DMS153 treated with DMSO at 0.1 percent for 48 hours (cell line): Measurements from ENCODE around the gene NEK10.

Source experiments
- DNase-seq: peaks from one replicate; lab custom pipeline; 2025; ENCODE audit not compliant: unreplicated experiment; lab: John Stamatoyannopoulos, UW

NEK10 gene

GRCh38 chr3:27176256-27176655 is 192.9 kb downstream of the NEK10 start:
- DNase-seq = no peak

DNA sequence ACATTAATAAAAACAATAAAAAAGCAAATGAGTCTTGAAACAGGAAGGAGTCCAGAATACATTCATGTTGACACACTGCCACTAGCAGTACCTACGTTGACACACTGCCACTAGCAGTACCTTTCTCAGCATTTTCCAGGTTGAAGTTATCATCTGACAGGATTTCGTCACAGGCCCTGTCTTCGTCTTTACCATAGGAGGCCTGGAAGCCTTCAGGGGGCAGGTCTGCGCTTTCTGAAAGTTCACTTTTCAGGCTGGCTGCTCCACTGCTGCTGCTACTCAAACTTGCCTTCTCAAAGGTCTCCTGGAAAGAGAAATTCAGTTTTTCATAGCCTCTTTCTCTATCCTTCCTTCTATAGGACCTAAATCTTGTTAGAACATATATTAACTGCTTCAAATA is 194.7 kb downstream of the NEK10 start:
- no peak for DNase-seq

- DNase-seq = no peak
Measured at GRCh38 chr3:27171113-27171512, 198.1 kb downstream of the NEK10 start.

DNA sequence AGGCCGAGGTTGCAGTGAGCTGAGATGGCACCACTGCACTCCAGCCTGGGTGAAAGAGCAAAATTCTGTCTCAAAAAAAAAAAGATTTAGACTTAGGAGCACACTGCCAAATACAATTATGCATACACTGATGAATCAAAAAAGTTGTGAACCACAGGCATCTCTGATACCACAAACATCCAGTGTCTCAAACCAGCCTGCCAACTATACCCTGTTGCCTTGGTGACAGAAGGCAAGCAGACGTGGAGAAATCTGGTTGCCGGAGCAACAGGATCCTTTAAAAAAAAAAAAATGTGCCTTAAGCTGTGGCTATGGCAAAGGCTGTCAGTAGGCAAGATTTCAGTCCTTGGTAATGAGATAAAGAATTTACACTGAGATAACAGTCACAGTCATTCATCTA is 202.3 kb downstream of the NEK10 start:
- DNase-seq = no peak

DNA sequence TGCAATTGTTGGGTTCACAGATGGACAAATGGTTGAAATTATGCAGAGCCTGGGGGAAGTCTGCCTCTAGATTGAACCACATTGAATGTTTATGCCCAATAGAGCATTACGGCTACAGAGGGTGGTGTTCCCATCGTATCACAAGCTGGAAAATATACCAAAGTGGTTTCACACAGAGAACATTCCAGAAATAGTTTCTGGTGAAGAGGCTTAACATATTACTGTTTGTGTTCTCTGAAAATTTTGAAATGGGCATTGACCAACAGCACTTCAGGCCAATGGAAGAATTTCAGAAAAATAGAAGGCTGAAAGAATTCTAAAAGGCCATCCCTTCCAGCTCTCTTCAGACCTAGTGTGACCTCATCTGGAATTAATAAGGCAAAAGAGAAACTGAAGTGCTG is 203.9 kb downstream of the NEK10 start:
- no peak for DNase-seq

- no peak for DNase-seq
Measured at GRCh38 chr3:27160779-27161287, 208.3 kb downstream of the NEK10 start.

GRCh38 chr3:27160146-27160545 is 209.0 kb downstream of the NEK10 start:
- DNase-seq = no peak

DNA sequence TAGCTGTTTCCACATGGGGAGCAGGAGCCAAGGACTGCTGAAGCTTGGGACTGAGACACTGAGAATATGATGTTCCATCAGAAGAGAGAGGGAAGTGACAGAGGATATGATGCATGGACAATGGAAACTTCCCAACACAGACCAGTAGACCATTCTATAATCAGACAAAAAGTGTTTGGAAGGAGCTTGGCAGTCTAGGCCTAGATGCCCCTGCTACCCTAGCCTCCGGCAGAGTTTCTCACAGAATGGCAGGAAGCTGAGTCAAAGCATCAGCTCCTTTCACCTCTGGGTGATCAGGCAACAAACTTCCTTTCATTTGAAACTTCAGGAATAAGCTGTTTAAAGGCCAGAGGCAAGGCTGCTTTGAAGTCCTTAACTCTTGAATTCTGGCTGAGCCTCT is 222.0 kb downstream of the NEK10 start:
- no peak for DNase-seq

DNA sequence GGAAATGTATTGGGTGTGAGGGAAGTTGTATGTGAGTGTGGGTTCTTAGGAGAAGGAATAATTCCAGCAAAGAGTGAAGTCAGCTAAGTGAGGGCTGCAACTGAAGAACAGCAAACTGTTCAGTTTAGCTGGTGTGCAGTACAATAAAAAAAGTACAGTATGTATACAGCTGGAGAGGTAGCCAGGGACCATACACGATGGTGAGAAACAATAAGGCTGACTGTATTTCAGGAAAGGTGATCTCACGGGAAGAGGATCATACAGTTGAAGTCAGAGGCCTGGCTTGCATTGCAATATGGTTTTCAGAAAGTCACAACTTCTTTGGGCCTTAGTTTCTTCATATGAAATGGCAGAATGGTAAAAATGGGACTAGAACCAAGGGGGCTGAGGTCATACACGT is 222.4 kb downstream of the NEK10 start:
- DNase-seq = no peak

DNA sequence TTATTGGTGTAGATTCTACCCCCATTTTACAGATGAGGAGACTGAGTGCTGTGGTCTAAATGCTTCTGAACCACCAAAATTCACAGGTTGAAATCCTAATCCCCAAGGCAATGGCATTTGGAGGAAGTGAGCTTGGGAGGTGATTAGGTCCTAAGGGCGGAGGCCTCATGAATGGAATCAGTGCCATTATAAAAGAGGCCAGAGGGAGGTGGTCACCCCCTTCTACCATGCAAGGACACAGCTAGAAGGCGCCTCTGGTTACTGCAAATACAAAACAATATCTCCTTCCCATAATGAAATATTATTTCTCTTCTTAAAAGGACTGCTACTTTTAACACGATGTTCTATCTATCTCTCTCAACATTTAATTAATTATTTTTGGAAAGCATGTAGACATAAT is 223.5 kb downstream of the NEK10 start:
- no peak for DNase-seq

DNA sequence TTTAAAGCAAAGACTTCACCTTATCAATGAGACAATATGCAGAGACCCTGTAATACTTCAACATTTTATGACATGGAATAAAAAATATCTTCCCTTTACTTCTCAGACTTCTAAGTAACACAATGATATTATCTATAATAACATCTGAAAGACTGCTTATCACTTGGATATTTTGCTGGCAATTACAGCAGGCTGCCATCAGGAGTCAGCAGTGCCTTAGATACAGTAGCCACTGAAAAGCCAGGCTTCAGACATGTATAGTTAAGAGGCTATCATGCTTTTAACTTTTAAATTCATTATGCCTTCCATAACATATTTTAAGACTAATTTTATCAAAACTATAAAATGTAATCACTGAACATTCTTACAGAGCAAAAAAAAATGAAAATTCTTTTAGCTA is 227.5 kb downstream of the NEK10 start:
- no peak for DNase-seq

- no peak for DNase-seq
Measured at GRCh38 chr3:27138562-27138961, 230.6 kb downstream of the NEK10 start.

DNA sequence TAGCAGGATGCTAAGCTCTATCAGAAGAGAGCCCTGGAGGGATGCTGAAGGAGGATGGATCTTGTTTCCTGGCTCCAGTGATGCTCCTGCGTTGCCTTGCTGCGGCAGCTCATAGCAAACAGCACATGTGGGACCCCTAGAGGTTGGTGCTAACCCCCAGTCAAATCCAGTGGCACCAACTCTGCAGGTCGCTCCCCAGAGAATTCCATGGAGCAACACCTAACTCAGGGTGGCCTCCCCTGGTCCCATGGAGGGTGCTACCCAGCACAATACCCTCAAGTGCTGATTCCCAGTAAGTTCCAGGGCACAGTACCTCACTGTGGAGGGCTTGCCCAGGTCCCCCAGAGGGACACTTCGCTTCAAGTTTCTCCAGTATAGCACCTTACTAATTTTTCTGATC is 231.2 kb downstream of the NEK10 start:
- no peak for DNase-seq

- DNase-seq = peak; percentile 19
Measured at GRCh38 chr3:27134171-27134796, 234.9 kb downstream of the NEK10 start.

- DNase-seq = no peak
Measured at GRCh38 chr3:27133060-27133459, 236.1 kb downstream of the NEK10 start.

DNA sequence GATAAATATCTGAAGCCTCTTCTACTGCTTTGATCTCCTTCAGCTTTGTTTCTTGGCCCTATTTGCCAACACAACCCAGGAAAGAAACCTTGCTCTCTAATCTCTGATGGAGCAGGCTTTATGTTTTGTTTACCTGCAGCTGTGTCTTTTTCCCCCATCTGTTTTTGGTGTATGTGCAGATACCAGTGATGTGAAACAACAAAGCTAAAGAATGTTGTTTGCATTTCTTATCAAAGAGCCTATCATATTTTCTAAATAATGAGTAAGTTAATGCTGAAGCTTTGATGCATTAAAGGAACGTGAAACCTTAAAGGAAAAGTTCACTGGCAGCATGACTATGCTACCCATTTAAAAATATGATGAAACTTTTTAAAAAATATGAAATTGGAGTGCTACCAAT is 238.4 kb downstream of the NEK10 start:
- no peak for DNase-seq

GRCh38 chr3:27127879-27128278 is 241.3 kb downstream of the NEK10 start:
- DNase-seq = no peak

GRCh38 chr3:27127195-27127594 is 242.0 kb downstream of the NEK10 start:
- DNase-seq = peak; percentile 17

- no peak for DNase-seq
Measured at GRCh38 chr3:27125821-27126501, 243.2 kb downstream of the NEK10 start.

- no peak for DNase-seq
Measured at GRCh38 chr3:27119639-27120038, 249.5 kb downstream of the NEK10 start.

DNA sequence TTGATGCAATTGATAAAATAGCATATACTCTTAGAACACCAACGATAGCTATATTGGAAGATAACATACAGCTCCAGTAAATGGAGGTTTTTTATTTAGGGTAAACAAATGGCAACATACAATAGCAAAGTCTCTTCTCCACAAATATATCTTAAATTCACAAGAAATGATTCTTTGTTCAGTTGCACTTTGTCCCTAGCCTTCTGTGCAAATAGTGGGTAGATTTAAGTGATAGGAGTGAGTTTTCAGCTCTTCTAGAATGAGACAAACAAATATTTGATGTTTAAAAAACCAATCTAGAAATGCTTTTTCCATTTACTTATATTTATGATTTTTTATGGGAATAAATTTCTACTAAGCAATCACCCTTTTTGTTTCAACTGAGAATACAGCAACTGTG is 253.8 kb downstream of the NEK10 start:
- no peak for DNase-seq

DNA sequence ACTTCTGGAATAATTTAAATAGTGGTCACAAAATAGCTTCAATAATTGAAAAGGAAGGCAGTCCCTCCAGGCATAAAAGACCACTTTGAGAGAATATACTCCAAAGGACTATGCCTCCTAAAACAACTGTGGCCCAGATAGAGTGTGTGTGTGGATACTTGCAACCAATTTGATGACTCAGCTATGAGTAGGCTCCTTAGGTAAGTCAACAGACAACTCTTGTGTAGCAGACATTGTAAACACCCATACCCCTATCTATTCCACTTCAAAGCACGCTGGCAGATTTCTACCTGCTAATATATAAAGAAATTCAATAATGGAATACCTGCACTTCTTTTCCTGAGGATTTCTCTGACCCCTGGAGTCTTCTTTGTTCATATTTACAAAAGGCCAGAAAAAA is 254.5 kb downstream of the NEK10 start:
- DNase-seq = no peak

DNA sequence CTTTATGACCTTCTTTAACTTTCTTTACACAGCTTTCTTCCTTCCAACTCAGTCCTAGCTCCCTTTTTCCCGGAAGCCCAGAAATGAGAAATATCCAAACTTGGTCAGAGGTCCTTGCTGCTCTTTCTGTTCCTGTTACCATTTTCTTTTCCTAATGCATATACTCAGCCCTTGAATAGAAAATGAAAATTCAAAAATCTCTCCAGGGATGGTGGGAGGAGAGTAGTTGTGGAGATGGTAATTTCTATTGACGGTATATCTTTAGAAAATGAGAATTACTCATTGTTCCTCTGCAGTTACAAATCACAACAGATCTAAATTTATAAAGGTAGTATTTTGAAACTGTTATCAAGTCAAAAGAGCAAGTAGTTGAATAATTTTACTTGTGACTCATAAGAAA is 255.1 kb downstream of the NEK10 start:
- no peak for DNase-seq
